ACC112 (cell line): ENCODE measurements around the gene ERCC8.

Source experiments
- H2AFZ ChIP-seq: fragments of 200-600 bp; sonication (generic); one replicate; pipeline ENCODE4 v1.6.0; 2017; ENCODE audit warnings: antibody characterized with exemption, low read length; ENCODE audit not compliant: unreplicated experiment
- H3K27ac ChIP-seq: fragments of 200-600 bp; sonication (generic); 2 replicates; pipeline ENCODE4 v1.5.1; 2014; ENCODE audit warnings: low read depth, mild to moderate bottlenecking, antibody characterized with exemption, low read length, moderate library complexity
- H3K27me3 ChIP-seq: fragments of 200-600 bp; sonication (generic); 2 replicates; pipeline ENCODE4 v1.6.1; 2014; ENCODE audit warnings: mild to moderate bottlenecking, antibody characterized with exemption, low read length, moderate library complexity, mixed read lengths; ENCODE audit not compliant: insufficient read depth
- H3K36me3 ChIP-seq: fragments of 200-600 bp; sonication (generic); 2 replicates; pipeline ENCODE4 v1.6.1; 2016; ENCODE audit warnings: mild to moderate bottlenecking, antibody characterized with exemption, low read length, moderate library complexity, mixed read lengths; ENCODE audit not compliant: insufficient read depth
- H3K4me1 ChIP-seq: fragments of 200-600 bp; sonication (generic); one replicate; pipeline ENCODE4 v1.6.1; 2016; ENCODE audit warnings: low read length, mixed read lengths; ENCODE audit not compliant: insufficient read depth, unreplicated experiment, control insufficient read depth
- H3K4me3 ChIP-seq: fragments of 200-600 bp; sonication (generic); 2 replicates; pipeline ENCODE4 v1.5.1; 2014; ENCODE audit warnings: mild to moderate bottlenecking, low read depth, low read length
- H3K79me2 ChIP-seq: fragments of 200-600 bp; sonication (generic); one replicate; pipeline ENCODE4 v1.6.0; 2016; ENCODE audit warnings: low read length; ENCODE audit not compliant: control insufficient read depth, unreplicated experiment, insufficient read depth

Gene ERCC8

DNA sequence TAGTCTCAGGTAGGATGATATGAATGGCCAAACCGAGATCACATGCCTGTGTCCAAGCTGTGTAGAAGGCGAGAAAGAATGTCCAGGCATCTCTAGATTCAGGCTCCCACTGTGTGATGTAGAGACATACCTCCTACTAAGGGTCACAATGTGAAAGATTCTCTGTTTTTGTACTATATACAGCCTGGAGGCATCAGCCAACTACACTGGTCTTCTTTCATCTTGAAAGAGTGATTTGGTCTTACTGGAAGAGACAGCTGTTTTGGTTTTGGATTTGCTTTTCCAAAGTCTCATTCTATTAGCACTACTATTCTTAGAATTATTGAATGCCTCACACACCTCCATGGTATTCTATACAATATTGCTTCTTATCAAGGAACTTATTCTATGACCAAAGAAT lies 26.4 kb downstream of the ERCC8 start:
- Histone ChIP-seq H3K27me3 (no peaks in the 10 kb centered on the region), H3K4me1 (peaks cover 7% of the 10 kb centered on the region), H3K36me3 (peaks cover 26% of the 10 kb centered on the region), H3K4me3 (no peak overlapping the region), H2AFZ (no peak overlapping the region), H3K27ac (no peak overlapping the region), H3K79me2 (no peaks in the 10 kb centered on the region)

DNA sequence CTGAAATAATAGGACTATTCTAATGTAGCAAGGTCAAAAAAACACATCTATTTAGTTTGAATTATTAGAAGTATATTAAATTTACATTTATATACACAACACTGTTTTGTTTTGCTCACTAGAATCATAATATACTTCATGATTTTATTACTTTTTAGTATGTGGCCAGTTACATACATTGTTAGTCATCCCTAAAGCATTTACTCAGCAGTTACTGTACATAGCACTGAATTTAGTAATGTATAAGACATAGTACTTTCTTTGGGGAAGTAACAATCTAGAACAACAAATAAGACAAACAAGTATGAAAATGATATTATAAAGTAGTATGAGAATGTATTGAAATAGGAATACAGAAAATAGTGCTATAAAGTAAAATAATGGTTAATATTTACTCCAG lies 28.2 kb downstream of the ERCC8 start:
- H2AFZ ChIP-seq = no peak overlapping the region
- no peak overlapping the region for H3K27ac ChIP-seq
- H3K4me1 ChIP-seq = peaks cover 7% of the 10 kb centered on the region
- H3K4me3 ChIP-seq = no peak overlapping the region
- H3K79me2 ChIP-seq = no peaks in the 10 kb centered on the region
- H3K36me3 ChIP-seq = peaks cover 26% of the 10 kb centered on the region
- H3K27me3 ChIP-seq = no peaks in the 10 kb centered on the region

DNA sequence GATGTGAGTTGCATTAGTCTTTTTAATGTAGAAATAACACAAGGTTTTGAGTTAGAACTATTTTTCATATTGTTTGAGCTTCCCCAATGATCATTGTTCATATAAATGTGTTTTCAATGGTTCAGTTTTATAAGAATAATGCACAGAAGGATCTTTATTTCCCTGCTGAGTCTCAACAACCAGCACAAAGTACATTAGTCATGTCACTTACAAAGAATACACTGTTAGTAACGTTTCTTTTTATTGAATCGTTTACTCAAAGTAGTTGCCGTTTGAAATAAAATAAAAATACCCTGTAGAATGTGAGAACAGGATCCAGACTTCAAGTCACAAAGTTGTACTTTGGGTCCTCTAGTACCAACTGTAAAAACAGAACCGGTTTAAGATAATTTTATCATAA lies 41.5 kb downstream of the ERCC8 start:
- H3K4me1 ChIP-seq = no peaks in the 10 kb centered on the region
- H3K27me3 ChIP-seq = no peaks in the 10 kb centered on the region
- H3K36me3 ChIP-seq = no peaks in the 10 kb centered on the region
- H2AFZ ChIP-seq = no peak overlapping the region
- no peak overlapping the region for H3K4me3 ChIP-seq
- H3K27ac ChIP-seq = no peak overlapping the region
- H3K79me2 ChIP-seq = no peaks in the 10 kb centered on the region

DNA sequence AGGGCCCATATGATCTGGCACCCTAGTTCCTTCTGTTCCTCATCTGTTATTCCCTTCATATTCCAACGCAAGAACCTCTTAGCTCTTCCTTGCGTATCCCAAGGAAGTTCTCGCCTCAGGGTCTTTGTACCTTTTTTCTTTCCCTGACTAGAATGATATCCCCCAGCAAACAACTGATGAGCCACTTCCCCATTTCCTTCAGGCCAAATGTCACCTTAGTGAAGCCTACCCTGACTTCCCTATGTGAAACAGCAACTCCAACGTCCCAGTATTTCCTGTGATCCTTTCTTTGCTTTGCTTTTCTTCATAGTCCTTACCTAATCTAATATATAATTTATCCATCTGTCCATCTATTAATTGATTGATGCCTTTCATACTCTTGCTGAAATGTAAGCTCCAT lies 47.9 kb downstream of the ERCC8 start:
- Histone ChIP-seq H3K4me3 (no peak overlapping the region), H3K36me3 (peaks cover 6% of the 10 kb centered on the region; the same call in 1 of the 2 replicates)

DNA sequence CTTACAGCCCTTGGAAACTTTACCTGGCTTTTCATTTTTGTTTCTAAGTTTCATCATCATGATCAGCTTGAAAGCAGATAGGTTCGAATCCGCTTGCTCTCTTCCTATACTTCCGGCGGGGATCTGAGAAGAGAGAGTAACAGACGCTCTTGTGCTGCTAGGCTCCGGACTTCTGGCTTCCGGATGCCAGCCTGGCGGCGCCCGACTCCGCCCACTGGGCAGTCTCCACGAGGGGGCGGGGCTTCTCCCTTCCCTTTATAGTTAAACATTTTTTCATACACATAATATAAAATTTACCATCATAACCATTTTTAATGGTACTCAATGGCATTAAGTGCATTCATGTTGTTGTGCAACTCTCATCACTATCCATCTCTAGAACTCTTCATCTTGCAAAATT lies 51.3 kb downstream of the ERCC8 start:
- H3K79me2 ChIP-seq = no peaks in the 10 kb centered on the region
- no peaks in the 10 kb centered on the region for H3K27me3 ChIP-seq
- no peaks in the 10 kb centered on the region for H3K4me1 ChIP-seq
- peaks cover 9% of the 10 kb centered on the region; the same call in 1 of the 2 replicates for H3K36me3 ChIP-seq
- no peak overlapping the region for H3K4me3 ChIP-seq
- H3K27ac ChIP-seq = no peak overlapping the region
- no peak overlapping the region for H2AFZ ChIP-seq

More for the DNA sequence above, 47.9 kb downstream of the ERCC8 start:
- H3K27ac ChIP-seq = no peak overlapping the region
- H3K27me3 ChIP-seq = no peaks in the 10 kb centered on the region
- H3K4me1 ChIP-seq = no peaks in the 10 kb centered on the region
- H2AFZ ChIP-seq = no peak overlapping the region
- H3K79me2 ChIP-seq = no peaks in the 10 kb centered on the region

DNA sequence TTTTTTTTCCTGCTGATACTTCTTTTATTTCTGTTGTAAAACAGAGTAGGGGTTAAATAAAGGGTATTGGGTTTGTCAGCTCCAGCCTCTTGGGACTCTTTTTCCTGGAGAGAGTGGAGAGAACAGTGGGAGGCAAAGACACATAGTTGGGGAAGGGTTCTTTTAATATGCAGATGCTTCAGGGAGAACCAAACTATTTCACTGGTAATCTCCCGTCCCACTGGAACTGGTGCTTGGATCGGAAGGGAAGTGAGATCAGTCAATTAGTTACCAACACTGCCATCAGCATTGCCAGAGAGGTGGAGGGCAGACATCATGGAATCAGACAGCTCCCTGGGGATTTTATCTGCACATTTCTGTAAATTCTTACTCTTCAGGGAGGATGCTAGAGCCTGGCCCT lies 53.2 kb downstream of the ERCC8 start:
- no peak overlapping the region for H3K4me3 ChIP-seq
- no peaks in the 10 kb centered on the region for H3K79me2 ChIP-seq
- H3K4me1 ChIP-seq = no peaks in the 10 kb centered on the region
- H2AFZ ChIP-seq = no peak overlapping the region
- H3K27ac ChIP-seq = no peak overlapping the region
- H3K27me3 ChIP-seq = no peaks in the 10 kb centered on the region
- peaks cover 9% of the 10 kb centered on the region; the same call in 1 of the 2 replicates for H3K36me3 ChIP-seq

DNA sequence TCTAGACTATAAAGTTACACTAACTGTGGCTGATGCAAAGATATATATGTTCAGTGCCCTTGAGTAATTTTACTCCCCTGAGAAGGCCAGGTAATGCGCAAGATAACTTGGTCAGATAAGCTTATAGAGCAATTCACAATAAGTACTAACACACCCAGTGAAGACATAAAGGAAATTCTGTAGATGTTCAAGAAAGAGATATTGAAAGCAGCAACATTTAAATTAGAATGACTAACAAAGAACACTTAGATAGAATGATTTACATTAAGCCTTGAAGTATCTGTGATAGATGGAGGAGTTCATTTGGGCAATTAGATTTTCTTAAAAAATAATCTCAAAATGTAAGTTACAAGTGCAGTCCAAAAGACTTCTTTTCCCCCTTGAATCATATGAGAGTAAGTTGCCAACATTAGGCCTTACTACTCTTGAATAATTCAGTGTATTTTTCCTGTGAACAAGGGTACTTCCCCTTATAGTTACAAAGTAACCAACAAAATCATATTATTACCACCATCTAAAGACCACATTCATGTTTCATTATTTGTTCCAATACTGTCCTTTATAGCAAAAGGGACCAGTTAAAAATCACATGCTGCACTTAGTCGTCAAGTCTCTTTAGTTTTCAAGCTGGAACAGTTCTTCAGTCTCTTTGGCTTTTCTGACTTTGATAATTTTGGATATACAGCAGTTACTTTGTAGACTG lies 56.4 kb downstream of the ERCC8 start:
- H3K36me3 ChIP-seq = peaks cover 3% of the 10 kb centered on the region; the same call in 1 of the 2 replicates
- no peak overlapping the region for H3K27ac ChIP-seq
- no peaks in the 10 kb centered on the region for H3K4me1 ChIP-seq
- H3K27me3 ChIP-seq = no peaks in the 10 kb centered on the region
- H3K4me3 ChIP-seq = no peak overlapping the region
- H2AFZ ChIP-seq = no peak overlapping the region
- no peaks in the 10 kb centered on the region for H3K79me2 ChIP-seq

DNA sequence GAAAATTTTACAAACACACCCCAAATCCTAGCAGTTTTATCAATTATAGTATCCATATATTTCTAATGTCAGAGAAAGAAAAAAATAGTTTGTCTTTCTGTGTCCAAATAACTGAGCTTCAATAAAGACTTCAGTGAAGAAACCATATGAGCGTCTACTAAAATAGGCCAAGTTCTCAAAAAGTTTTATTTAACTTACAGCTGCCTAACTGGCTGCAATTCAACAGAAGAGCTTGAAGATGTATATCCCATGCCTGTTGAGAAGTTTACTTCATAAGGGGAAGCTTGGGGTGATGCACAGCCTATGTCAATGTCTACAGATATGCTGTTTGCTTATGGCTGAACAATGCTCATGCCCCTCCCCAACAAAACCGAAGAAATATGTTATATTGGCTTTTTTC lies 57.1 kb downstream of the ERCC8 start:
- H3K36me3 ChIP-seq = peaks cover 3% of the 10 kb centered on the region; the same call in 1 of the 2 replicates
- H3K4me3 ChIP-seq = no peak overlapping the region
- no peaks in the 10 kb centered on the region for H3K79me2 ChIP-seq

DNA sequence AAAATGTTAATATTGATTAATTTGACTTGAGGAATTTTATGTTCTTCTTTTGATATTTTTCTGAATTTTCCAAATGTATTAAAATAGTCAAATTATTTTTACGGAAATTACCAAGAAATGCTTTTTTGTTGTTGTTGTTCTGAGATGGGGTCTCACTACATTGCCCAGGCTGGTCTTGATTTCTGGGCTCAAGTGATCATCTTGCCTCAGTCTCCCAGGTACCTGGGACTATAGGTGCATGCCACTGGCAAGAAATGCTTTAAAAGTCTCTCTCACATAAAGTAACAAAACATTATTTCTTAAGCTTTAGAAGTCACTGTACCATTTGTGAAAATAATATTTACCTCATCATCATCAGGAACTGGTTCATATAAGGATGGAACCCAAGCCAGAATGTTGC lies 57.8 kb downstream of the ERCC8 start:
- Histone ChIP-seq H3K79me2 (no peaks in the 10 kb centered on the region), H3K4me1 (no peaks in the 10 kb centered on the region), H3K27ac (no peak overlapping the region), H3K4me3 (no peak overlapping the region), H3K27me3 (no peaks in the 10 kb centered on the region), H2AFZ (no peak overlapping the region), H3K36me3 (peaks cover 3% of the 10 kb centered on the region; the same call in 1 of the 2 replicates)

More for the DNA sequence above, 57.1 kb downstream of the ERCC8 start:
- H3K4me1 ChIP-seq = no peaks in the 10 kb centered on the region
- H3K27me3 ChIP-seq = no peaks in the 10 kb centered on the region
- no peak overlapping the region for H3K27ac ChIP-seq
- H2AFZ ChIP-seq = no peak overlapping the region

DNA sequence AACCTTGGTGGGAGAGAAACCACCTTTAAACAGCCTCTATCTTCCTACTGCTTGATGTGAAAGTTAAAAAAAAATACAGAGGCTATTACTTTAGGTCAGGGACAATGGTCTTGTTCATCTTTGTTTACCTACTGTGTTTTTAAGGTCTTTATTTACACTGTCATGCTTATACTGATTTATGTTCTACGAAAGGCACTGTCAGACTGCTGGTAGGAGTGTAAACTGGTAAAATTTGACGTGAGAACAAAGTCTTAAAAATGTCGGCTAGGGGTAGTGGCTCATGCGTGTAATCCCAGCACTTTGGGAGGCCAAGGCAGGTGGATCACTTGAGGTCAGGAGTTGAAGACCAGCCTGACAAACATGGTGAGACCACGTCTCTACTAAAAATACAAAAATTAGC lies 58.7 kb downstream of the ERCC8 start:
- H3K27ac ChIP-seq = no peak overlapping the region
- no peaks in the 10 kb centered on the region for H3K79me2 ChIP-seq
- no peaks in the 10 kb centered on the region for H3K27me3 ChIP-seq
- H3K4me1 ChIP-seq = no peaks in the 10 kb centered on the region
- peaks cover 3% of the 10 kb centered on the region; the same call in 1 of the 2 replicates for H3K36me3 ChIP-seq
- no peak overlapping the region for H2AFZ ChIP-seq
- no peak overlapping the region for H3K4me3 ChIP-seq

DNA sequence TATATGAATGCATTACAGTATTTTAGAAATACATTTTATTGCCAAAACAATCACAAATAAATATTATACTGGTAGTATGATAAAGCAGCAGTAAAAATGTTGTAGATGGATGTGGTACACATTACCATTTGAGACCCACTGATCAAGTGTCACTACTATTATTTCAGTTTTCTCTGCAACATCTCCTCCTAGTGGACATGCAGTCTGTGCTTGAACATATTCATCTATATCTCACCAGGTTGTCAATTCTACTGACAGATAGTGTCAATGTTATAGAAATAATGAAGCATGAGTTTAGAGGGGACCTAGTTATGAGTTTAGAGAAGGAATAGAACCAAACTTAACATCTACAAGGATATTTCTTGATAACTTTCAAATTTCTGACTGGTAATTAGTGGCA lies 61.6 kb downstream of the ERCC8 start:
- Histone ChIP-seq H3K79me2 (no peaks in the 10 kb centered on the region), H3K36me3 (no peaks in the 10 kb centered on the region), H2AFZ (no peak overlapping the region)

More for the DNA sequence above, 61.6 kb downstream of the ERCC8 start:
- H3K27me3 ChIP-seq = no peaks in the 10 kb centered on the region
- H3K4me1 ChIP-seq = no peaks in the 10 kb centered on the region
- no peak overlapping the region for H3K4me3 ChIP-seq
- H3K27ac ChIP-seq = no peak overlapping the region
